SJSA1 (cell line): Measurements from ENCODE around the gene SYCP2L. TPM values are rescaled to one million over a fixed set of nuclear protein-coding genes. Genes with fewer than 3 reads are reported as not detected.

Source experiments
- total RNA-seq: library from RNA; depleted of rRNA; stranded (reverse); fragments of >200 nt; shearing (Covaris generic); gene quantifications from 2 replicates; pipeline ENCODE4 v1.2.3, GENCODE V29; 2014; rRNA removed

Gene SYCP2L
- total RNA-seq, 1 experiment from 2014 or later: 1.0 TPM

Other genes starting within 250 kb of the SYCP2L start
- gene C6orf52, start 192.4 kb upstream of the SYCP2L start, total RNA-seq: 0.50 and 2.2 TPM in 2 replicates
- 35.4 and 45.5 TPM in 2 replicates for gene PAK1IP1, start 192.1 kb upstream of the SYCP2L start, total RNA-seq
- 281 and 359 TPM in 2 replicates for gene TMEM14C, start 164.0 kb upstream of the SYCP2L start, total RNA-seq
- gene TMEM14B, start 139.2 kb upstream of the SYCP2L start, total RNA-seq: 171 and 226 TPM in 2 replicates
- not detected in 2 replicates for gene MAK, start 48.5 kb upstream of the SYCP2L start, total RNA-seq
- not detected in 2 replicates for gene GCM2, start 5.0 kb upstream of the SYCP2L start, total RNA-seq
- gene ELOVL2, start 157.3 kb downstream of the SYCP2L start, total RNA-seq: 6.8 and 10.9 TPM in 2 replicates
- gene SMIM13, start 206.8 kb downstream of the SYCP2L start, total RNA-seq: 22.1 and 35.9 TPM in 2 replicates
- not detected in 2 replicates for gene ERVFRD-1, start 224.7 kb downstream of the SYCP2L start, total RNA-seq